ENCODE data around the gene TMC1.
"Not testable (repeated sequence)": the region's sequence is repeated elsewhere in the genome, so short reads cannot be mapped to it uniquely, and the experiment has no call there.

TMC1 gene

DNA sequence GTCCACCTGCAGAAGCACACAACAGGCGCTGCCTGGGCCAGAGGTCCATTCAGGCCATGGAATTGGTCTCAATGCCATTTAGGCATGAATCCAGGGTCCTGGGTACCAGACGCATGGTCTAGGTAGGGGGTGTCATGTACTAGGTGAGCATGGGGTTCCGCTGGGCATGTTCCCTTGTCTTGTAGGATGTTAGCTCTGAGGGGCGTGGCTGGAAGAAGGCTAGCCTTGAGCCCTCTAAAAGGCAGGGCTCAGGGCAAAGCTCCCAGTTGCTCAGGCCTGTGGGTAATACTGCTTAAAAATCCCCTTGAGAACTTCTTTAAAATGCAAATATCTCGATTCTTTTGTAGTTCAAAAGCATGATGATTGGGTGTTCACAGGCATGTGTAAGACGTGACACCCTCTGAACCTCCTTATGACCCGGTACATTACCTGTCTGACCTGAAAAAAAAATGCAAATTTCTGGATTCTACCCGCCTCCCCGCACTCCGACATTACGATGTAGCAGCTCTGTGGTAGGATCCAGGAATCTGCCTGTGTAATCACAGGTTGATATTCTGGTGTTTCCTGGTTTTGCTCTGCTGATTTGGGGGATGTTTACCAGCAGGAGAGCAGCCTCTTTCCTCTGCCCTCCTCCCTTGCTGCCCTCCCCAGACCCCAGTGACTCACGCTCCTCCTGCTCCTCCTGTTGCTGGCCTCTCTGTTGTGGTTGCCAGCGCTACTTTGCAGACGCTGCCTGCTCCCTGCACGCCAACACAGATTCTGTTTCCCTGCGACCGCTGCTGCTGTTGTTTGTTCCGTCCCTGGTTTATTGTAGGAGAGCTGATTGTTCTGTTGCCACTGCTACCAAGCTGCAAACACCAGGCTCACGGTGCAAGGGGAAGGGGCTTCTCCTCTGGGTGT, 5.7 kb downstream of the TMC1 start:
- DNase-seq, result peak; percentile 61

DNA sequence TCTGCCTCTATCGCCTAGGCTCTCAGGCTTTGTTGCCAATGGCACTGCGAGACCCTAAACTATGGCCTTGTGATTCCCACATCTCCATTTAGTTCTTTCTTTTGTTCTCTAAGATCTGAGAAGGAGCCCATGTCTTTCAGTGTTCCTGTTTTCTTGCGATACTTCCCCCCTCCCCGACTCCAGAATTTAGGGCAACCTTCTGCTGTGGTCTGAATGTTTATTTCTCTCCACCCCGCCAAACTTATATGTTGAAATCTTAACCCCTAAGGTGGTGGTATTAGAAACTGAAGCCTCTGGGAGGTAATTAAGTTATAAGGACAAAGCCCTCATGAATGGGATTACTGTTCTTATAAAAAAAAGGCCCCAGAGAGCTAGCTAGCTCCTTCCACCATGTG, 6.4 kb downstream of the TMC1 start:
- no peak for DNase-seq

DNA sequence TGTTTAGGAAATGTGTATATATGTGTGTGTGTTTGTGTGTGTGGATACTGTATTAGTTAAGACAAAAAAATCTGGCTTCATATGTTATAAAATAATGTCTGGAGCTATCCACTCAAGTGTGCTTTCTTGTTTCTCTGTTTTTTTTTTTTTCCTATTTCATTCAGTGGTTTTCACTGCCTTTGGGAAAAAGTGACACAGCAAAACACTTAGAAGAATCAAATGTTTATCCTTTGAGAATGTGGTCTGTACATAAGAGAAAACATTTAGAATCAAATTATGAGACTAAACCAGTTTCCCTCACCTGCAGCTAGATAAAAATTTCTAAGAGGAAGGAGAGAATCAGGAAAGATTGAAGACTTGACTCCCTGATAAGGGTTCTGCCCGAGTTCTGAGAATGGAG, 8.1 kb downstream of the TMC1 start:
- DNase-seq, result no peak

DNA sequence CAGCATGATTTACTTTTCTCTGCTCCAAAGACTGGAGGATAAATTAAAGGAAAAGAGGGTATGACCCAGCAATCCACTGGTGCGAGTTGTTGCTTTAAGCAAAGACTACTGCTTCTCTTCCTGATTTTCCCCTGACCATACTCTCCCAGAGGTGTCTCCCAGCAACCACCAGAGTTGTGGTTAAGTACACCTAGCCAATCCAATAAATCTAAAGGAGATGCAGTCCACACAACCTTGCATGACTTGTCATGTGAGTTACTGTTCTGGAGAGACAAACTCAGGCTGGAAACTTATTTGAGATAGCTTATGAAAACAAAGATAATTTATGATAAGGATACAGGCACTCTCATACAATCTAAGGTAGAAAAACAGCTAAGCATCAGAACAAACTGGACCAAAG, 11.9 kb downstream of the TMC1 start:
- no peak for DNase-seq

DNA sequence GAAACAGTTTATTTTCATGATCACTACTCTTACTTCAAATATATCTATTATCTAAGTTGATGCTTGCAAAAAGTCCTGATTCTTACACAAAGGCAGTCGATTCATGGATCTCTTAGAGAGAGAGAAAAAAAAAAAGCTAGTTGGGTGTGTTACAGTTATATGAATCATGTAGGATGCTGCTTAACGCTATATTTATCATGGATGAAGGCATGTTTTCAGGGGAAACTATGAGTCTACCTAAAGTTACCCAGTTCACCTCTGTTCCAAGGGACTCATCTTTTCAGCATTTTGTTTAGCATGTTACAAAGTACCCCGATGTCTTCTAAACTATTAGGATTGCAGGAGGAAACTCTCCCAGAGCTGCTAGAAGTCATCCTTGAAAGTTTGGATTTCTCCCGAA, 13.5 kb downstream of the TMC1 start:
- no peak for DNase-seq

DNA sequence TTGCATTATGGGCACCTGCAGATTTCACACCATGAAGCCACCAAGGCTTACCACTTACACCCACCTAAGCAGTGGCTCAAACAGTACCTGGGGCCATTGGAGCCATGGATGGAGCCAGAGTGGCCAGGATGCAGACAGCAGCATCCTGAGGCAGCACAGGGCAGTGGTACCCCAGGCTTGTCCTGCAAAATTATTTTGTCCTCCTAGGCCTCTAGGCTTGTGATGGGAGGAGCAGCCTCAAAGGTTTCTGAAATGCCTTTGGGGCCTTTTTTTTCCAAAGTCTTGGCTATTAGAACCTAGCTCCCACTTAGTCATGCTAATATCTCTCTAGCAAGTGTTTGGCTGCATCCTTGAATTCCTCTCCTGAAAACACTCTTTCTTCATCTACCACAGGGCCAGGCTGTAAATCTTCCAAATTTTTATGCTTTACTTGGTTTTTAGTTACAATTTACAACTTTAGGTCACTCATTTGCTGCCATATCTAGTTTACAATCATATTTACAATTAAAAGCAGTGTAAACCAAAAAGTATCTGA, 15.7 kb downstream of the TMC1 start:
- DNase-seq, result no peak

DNA sequence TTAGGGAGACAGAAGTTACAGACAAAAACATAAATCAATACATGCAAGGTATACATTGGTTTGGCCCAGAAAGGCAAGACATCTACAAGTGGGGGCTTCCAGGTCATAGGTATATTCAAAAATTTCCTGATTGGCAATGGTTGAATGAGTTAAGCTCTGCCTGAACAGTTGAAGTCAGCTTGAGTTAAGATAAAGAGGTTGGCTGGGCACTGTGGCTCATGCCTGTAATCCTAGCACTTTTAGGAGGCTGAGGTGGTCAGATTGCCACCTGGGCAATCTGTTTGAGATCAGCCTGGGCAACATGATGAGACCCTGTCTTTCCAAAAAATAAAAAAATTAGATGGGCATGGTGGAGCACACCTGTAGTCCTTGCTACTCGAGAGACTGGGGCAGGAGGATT, 16.3 kb downstream of the TMC1 start:
- DNase-seq, result no peak

DNA sequence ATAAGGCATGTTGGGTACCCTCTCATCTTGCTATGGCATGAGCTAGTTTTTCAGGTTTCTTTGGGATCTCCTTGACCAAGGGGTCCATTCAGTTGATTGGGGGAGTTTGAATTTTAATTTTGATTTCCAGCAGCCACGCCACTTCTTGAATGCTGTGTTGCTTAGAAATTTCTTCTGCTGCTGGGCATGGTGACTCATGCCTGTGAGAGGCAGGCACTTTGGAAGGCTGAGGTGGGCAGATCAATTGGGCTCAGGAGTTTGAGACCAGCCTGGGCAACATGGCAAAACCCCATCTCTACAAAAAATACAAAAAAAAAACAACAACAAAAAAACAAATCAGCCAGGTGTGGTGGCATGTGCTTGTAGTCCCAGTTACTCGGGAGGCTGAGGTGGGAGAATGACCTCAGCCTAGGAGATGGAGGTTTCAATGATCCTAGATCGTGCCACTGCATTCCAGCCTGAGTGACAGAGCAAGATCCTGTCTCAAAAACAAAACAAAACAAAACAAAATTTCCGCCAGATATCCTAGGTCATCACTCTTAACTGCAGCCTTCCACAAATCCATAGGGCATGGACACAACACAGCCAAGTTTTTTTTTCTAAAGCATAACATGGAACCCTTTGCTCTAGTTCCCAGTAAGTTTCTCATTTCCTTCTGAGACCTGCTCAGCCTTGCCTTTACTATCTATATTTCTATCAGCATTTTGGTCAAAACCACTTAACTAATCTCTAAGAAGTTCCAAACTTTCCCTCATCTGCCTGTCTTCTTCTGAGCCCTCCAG, 17.7 kb downstream of the TMC1 start:
- DNase-seq, result no peak

DNA sequence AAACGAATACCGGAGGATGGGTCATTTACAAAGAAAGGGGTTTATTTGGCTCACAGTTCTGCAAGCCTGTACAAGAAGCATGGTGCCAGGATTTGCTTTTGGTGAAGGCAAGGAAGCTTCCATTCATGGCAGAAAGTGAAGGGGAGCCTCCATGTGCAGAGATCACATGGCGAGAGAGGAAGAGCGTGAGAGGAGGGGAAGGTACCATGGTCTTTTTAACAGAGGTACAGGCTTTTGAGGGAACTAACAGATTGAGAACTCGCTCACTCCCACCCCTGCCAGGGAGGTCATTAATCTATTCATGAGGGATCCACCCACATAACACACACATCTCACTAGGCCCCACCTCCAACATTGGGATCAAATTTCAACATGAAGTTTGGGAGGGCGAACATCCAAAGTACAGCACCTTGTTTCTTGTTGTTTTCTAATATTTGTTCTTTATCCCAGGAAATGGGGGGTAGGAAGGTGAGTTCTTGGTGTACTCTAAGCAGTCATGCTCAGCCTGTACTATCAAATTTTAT, 18.5 kb downstream of the TMC1 start:
- no peak for DNase-seq

DNA sequence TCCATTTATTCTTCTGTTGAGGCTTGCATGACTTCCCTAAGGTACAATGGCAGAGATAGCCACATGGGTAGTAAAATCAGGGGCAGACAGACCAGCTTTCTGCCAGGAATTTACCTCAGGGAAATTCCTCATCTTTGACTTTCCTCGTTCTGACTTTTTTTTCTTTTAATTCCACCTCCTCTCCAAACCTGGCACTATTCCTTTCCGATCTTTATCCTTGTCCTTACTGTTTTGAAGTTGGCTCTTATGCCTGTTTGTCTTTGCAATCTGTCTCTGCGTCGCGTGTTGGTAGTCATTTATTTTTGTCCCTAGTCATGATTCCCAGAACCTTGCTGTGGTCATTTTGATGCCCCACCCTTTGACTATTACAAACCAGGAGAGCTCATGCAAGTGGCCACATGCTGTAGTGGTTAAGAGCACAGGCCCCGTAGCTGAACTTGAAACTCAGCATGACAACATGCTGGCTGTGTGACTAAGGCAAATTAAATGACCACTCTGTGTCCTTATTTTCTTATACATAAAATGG, 19.0 kb downstream of the TMC1 start:
- DNase-seq, result no peak

DNA sequence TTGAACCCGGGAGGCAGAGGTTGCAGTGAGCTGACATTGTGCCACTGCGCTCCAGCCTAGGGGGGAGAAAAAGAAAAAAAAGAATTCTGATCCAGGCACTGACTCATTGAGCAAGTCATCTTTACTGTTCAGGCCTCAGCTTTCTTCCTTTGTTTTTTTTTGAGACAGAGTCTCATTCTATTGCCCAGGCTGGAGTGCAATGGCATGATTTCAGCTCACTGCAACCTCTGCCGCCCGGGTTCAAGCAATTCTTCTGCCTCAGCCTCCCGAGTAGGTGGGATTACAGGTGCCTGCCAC, 21.1 kb downstream of the TMC1 start:
- DNase-seq, result not testable (repeated sequence)

DNA sequence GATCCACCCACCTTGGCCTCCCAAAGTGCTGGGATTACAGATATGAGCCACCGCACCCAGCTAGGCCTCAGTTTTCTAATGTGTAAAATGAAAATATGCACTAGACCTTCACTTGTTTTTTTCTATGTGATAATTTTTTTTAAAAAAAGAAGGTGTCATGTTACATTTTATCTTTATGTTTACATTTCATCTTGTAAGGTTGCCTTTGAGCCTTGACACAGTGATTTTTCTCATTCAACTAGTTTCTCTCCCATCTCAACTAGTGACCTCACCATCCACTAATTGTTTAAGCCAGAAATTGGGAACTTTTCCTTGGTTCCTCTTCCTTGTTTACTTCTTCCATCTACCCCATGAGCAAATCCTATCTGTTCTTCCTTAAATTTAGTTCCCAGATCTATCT, 21.5 kb downstream of the TMC1 start:
- no peak for DNase-seq

DNA sequence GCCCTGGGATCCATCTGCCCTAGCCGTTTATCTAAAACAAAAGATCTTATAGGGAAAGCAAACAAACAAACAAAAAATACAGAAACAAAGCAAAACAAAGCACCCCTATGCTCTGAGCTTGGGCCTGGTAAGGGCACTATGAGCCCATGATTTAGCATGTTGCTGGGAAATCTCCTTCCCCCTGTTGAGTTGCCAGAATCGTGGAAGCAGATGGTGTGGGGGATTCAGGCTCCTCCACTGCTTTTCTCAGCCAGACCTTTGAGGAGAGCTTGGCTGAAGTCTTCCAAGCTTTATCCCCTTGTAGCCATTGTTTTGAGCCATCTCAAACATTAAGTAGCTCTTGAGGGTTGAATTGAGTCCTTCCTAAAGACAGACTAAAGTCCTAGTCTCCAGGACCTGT, 29.9 kb downstream of the TMC1 start:
- no peak for DNase-seq

DNA sequence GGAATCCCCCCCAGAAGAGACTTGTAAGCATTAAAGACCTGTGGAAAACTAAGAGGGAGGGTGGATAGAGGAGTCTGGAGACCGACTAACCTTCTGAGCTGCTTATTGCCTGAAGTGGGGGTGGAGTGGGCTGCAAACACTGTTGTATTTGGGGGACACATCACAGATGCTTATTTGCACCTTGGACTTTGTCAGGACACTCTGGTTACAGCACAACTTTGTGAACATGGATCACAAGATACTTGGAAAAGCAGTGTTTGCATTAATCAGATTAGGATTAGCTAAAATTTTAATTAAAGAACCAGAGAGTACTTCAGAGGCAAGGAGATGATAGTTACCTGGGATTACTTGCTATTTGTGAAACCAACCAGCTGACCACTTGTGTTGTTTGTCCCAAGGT, 30.9 kb downstream of the TMC1 start:
- no peak for DNase-seq

DNA sequence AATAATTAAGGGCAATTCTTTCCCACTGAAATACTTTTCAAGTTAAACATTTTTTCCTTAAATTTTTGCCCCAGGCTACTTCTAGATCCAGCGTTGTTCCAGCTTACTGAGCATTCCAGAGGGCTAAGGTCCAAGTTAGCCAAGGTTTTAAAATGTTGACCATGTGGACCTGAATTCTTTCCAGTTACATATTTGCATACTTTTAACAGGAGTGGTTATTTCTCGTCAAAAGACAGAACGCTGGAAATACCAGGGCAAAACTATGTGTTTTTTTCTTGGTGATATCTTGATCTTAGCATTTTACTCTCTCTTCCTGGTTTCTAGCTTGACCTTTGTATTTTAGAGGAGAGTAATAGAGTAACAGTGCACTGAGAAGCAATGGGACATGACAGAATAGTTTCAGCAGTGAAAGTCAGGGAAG, 32.8 kb downstream of the TMC1 start:
- DNase-seq, result no peak

DNA sequence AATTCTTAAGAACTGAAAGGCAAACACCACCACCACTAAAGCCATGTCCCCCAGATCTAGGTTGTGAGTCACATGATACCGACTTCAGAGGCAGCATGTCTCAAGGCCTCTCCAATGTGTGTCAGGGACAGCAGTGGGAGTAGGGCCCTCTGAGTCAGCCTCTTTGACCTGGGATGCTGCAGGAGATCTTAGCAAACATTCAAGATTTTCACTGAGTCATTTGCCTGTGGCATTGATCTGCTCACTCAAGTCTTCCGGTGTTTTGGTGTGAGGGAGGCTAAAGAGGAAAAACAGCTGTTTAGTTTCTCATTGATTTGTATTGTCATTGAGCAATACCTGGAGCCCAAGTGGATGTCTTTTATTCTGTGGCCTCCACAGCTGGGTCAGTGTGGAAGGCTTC, 36.1 kb downstream of the TMC1 start:
- DNase-seq, result no peak

DNA sequence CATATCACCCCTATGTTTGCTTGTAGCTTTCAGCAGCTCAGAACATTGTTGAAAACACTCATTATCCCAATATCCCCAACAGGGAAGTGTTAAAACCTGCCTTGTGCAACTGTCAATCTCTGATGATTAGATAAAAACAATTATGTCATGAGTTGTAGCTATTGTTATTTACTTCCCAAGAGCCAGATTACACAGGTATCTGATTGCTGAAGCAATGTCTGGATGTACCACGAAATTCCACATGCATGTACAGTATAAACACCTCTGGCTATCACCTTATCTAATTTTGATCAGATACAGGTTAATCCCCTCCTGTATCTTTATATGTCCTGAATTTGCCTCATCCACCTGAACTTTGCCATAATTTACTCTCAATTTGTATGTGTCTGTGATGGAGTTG, 38.7 kb downstream of the TMC1 start:
- DNase-seq, result no peak

DNA sequence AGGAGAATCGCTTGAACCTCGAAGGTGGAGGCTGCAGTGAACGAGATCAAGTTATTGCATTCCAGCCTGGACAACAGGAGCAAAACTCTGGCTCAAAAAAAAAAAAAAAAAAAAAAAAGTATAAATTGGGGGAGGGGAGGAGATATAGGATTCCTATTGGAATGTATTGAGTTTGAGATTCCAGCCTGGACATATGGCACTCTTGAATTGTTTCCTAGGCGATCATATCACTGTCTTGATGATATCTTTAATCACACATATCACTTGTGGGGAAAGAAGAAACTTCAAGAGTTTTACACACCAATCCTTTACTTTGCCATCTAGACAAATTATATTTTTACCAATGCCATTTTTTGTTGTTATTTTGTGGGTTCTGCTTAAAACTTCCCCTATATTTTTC, 42.4 kb downstream of the TMC1 start:
- DNase-seq, result no peak

DNA sequence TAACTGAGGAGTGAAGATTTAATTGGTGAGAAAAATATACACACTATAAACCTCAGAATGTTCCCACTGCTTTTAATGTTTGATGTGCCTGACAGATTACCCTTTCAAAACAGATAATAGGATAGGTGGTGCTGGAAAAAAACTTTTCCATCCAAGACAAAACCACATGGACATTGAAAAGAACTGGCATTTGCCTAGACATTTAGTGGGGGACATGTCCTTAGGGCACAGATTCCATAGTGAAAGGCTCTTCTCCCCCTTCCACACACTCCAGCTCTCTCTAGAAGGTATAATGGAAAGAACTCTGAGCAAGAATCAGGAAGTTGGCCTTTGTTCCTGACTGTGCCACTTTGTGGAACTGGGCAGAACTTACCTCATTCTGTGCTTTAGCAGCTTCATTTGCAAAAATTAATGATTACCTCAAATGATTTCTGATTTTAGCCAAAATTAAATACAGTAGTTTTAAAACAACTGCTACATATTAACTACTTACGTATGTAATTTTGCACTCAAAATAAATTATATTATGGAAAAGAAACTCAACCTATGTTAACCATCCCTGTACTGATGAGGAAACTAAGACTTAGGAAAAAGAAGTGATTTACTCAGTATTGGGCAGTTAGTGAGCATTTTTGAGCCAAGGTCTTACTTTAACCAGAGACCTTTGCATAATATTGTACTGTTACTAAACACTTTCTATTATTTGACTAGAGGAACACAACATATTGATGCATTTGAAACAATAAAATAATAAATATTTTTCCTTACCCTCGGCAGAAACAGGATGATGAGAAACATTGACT, 43.3 kb downstream of the TMC1 start:
- no peak for DNase-seq

DNA sequence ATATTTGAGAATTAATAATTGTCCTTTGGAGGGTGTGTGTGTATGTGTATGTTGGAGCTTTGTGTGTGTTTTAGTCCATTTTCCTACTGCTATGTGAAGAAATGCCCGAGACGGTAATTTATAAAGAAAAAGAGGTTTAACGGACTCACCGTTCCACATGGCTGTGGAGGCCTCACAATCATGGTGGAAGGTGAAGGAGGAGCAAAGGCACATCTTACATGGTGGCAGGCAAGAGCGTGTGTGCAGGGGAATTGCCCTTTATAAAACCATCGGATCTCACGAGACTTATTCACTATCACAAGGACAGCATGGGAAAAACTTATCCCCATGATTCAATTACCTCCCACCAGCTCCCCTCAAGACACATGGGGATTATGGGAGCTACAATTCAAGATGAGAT, 44.1 kb downstream of the TMC1 start:
- DNase-seq, result no peak

DNA sequence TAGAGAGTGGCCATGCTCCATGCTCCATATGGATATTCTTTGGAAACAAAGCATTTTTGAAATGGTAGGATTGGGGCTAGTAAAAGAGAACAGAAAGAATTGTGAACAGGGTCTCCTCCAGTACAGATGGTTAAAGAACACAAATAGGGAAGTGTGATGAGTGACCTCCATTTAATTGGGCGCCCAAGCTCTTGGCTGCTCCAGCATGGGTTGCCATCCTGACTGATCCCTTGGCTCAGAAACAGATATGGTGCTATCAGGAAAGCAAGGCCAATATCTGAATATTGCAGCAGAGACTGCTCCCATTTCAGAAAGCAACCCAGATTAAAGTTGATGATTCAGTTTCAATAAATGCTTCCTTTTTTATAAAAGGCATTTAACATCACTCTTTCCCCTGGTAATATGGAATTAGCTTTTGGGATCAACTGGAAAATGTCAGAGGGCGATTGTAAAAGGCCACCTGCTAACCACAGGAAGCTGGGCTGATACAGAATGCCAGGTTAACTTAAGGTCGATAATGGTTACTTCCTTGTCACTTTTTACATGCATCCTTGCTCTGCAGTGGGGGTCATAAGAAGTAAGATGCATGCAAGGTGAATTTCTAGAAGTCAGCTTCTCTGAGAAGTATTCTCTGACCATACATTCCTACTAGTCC, 52.9 kb downstream of the TMC1 start:
- DNase-seq, result no peak

DNA sequence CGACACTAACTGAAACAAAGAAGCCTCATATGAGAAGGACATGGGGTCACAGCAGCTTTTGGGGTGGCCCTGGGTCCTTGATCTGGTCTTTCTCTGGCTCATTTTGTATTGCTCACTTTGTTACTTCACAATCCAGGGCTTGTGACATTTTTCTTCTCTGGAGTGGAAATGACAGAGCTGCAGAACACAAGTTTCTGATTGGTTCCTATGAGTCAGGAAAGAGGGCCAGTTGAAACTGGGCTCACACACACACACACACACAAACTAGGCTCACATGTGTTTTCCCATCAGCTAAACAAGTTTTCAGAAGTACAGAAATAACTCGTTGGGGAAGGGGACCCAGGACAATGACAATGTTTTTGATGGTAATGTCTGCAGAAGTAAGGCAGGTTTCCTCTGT, 54.3 kb downstream of the TMC1 start:
- DNase-seq, result no peak

All from NCI-H1092 treated with DMSO at 0.1 percent for 48 hours (cell line).